GM19468 (cell line): ENCODE measurements around the gene ANKRD13D.
A peak's percentile ranks its signal among the peaks of the same experiment; 100 is the strongest.
"Not testable (repeated sequence)": the region's sequence is repeated elsewhere in the genome, so short reads cannot be mapped to it uniquely, and the experiment has no call there.

ENCODE experiments used
- ATAC-seq: cut with Tn5 transposase; IDR thresholded peaks from one replicate; pipeline ENCODE4 v1.9.1; 2021; ENCODE audit warnings: mild to moderate bottlenecking, moderate library complexity, moderate number of reproducible peaks; ENCODE audit not compliant: unreplicated experiment; ENCODE audit errors: extremely low read depth

Gene ANKRD13D

GRCh38 chr11:67314218-67314617 is 25.1 kb downstream of the ANKRD13D start:
- no peak for ATAC-seq

- no peak for ATAC-seq
Measured at GRCh38 chr11:67315325-67315909, 26.3 kb downstream of the ANKRD13D start.

- no peak for ATAC-seq
Measured at GRCh38 chr11:67316882-67317204, 27.7 kb downstream of the ANKRD13D start.

GRCh38 chr11:67317205-67317887 is 28.2 kb downstream of the ANKRD13D start:
- ATAC-seq = peak; percentile 40

- ATAC-seq = no peak
Measured at GRCh38 chr11:67317888-67318555, 28.9 kb downstream of the ANKRD13D start.

- ATAC-seq = not testable (repeated sequence)
Measured at GRCh38 chr11:67318876-67319275, 29.8 kb downstream of the ANKRD13D start.

GRCh38 chr11:67320011-67320410 is 30.9 kb downstream of the ANKRD13D start:
- ATAC-seq = no peak

- no peak for ATAC-seq
Measured at GRCh38 chr11:67320691-67321090, 31.6 kb downstream of the ANKRD13D start.

- no peak for ATAC-seq
Measured at GRCh38 chr11:67321313-67321871, 32.3 kb downstream of the ANKRD13D start.

- no peak for ATAC-seq
Measured at GRCh38 chr11:67322049-67322448, 32.9 kb downstream of the ANKRD13D start.

- no peak for ATAC-seq
Measured at GRCh38 chr11:67323526-67323925, 34.4 kb downstream of the ANKRD13D start.

- ATAC-seq = no peak
Measured at GRCh38 chr11:67332081-67332691, 43.1 kb downstream of the ANKRD13D start.

- ATAC-seq = no peak
Measured at GRCh38 chr11:67337257-67337656, 48.2 kb downstream of the ANKRD13D start.

GRCh38 chr11:67344264-67344663 is 55.2 kb downstream of the ANKRD13D start:
- no peak for ATAC-seq

- ATAC-seq = no peak
Measured at GRCh38 chr11:67345247-67345919, 56.3 kb downstream of the ANKRD13D start.

GRCh38 chr11:67345920-67346819 is 57.1 kb downstream of the ANKRD13D start:
- ATAC-seq = no peak

- ATAC-seq = no peak
Measured at GRCh38 chr11:67347964-67348749, 59.1 kb downstream of the ANKRD13D start.

- no peak for ATAC-seq
Measured at GRCh38 chr11:67349036-67349435, 59.9 kb downstream of the ANKRD13D start.

- ATAC-seq = no peak
Measured at GRCh38 chr11:67349457-67349856, 60.4 kb downstream of the ANKRD13D start.
